ENCODE data around the gene BTBD17.

DNA sequence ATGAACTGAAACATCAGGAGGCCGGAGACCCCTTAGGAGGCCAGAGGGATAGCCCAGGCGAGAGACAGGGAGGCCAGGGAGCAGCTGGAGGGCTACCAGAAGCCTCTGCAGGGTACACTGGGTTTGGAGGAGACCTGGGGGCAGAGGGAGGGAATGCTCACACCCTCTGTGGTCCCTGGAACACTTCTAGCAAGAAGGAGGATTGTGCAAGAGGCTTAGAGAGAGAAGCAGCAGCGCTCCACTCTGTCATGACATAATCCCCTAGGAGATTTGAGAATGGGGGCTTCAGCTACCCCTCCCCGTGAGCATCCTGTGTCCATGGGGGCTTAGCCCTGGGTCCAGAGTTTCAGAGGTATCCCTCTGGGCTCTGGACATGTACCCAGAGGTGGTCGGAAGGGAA lies 21.5 kb upstream of the BTBD17 start:
- TF ChIP-seq, protein P1, sequence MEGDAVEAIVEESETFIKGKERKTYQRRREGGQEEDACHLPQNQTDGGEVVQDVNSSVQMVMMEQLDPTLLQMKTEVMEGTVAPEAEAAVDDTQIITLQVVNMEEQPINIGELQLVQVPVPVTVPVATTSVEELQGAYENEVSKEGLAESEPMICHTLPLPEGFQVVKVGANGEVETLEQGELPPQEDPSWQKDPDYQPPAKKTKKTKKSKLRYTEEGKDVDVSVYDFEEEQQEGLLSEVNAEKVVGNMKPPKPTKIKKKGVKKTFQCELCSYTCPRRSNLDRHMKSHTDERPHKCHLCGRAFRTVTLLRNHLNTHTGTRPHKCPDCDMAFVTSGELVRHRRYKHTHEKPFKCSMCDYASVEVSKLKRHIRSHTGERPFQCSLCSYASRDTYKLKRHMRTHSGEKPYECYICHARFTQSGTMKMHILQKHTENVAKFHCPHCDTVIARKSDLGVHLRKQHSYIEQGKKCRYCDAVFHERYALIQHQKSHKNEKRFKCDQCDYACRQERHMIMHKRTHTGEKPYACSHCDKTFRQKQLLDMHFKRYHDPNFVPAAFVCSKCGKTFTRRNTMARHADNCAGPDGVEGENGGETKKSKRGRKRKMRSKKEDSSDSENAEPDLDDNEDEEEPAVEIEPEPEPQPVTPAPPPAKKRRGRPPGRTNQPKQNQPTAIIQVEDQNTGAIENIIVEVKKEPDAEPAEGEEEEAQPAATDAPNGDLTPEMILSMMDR (IDR thresholded peaks at IDR 0.05) = no peak
- no peak for TF ChIP-seq POLR2A (IDR thresholded peaks at IDR 0.05)

All from esophagus squamous epithelium (tissue), 4 donors.